Stomach (tissue), 9 donors: Measurements from ENCODE around the gene SNRK. TPM values are rescaled to one million over a fixed set of nuclear protein-coding genes. Genes with fewer than 3 reads are reported as not detected.

Source experiments
- DNase-seq, 2 donors: peaks; one replicate each; pipeline versions ENCODE4 v3.0.0 to v3.0.0-alpha.2; 2013 to 2019
- H3K27ac ChIP-seq, 5 donors: fragments of 200-600 bp in 4 of 5; sonication (generic) in 4 of 5; one replicate each; pipeline ENCODE4 v1.5.1; 2013 to 2019; ENCODE audit warnings: mild to moderate bottlenecking in 1 of 5, moderate library complexity in 1 of 5
- H3K27me3 ChIP-seq, 3 donors: fragments of 200-600 bp; sonication (generic); one replicate each; pipeline ENCODE4 v1.5.1; 2017 to 2019; ENCODE audit warnings: mixed run types in 1 of 3
- H3K36me3 ChIP-seq, 4 donors: fragments of 200-600 bp; sonication (generic); 1 replicate in 3 of 4; 2 replicates in 1 of 4; pipeline ENCODE4 v1.5.1; 2016 to 2019
- H3K4me1 ChIP-seq, 4 donors: fragments of 200-600 bp; sonication (generic); one replicate each; pipeline ENCODE4 v1.5.1; 2016 to 2019
- H3K4me3 ChIP-seq, 4 donors: fragments of 200-600 bp; sonication (generic) in 3 of 4; one replicate each; pipeline ENCODE4 v1.5.1; 2016 to 2019; ENCODE audit warnings: mild to moderate bottlenecking in 1 of 4
- H3K9me3 ChIP-seq, 4 donors: fragments of 200-600 bp; sonication (generic); one replicate each; pipeline ENCODE4 v1.5.1; 2016 to 2019
- EP300 ChIP-seq: sonication (generic); formaldehyde crosslinking; IDR thresholded peaks from one replicate; pipeline ENCODE4 v1.6.1; 2017; ENCODE audit warnings: antibody characterized with exemption
- POLR2A ChIP-seq, 4 donors: fragments of 450-650 bp; IDR thresholded peaks; one replicate each; pipeline ENCODE4 v1.6.1; 2016; ENCODE audit warnings: antibody characterized with exemption in 4 of 4, control low read depth in 2 of 4, mild to moderate bottlenecking in 1 of 4, moderate library complexity in 1 of 4
- POLR2AphosphoS5 ChIP-seq, 3 donors: sonication (generic); formaldehyde crosslinking; IDR thresholded peaks; one replicate each; pipeline ENCODE4 v1.6.1; 2016; ENCODE audit warnings: antibody characterized with exemption in 3 of 3
- WGBS, 5 donors: extraction: QIAGEN DNeasy Blood & Tissue Kit in 3 of 5; methylation state at CpG; one replicate each; pipeline versions ENCODE4 v1.1.5 to v1.1.7; 2013 to 2018; 5-methylcytosine and 5-hydroxymethylcytosine counted together
- intact Hi-C: fragments of 100-400 bp; cut with DNase I; formaldehyde crosslinking; loops from one replicate; pipeline ENCODE4 v1.15.1; 2023; ENCODE audit warnings: low total_unique reads
- polyA plus RNA-seq, 3 donors: library from polyadenylated mRNA; stranded (reverse); fragments of 200-250 nt; gene quantifications; one replicate each; pipeline ENCODE4 v1.2.3, GENCODE V29; 2013
- total RNA-seq, 5 donors: library from RNA; depleted of rRNA; stranded (reverse); fragments of >200 nt; gene quantifications; one replicate each; pipeline versions ENCODE4 v1.1.0 to v1.2.3, GENCODE V29; 2014 to 2016
- TF ChIP-seq, protein P1 (sequence below), 7 experiments: fragments of 450-650 bp in 4 of 7; fragments of 200-600 bp in 3 of 7; sonication (generic) in 3 of 7; IDR thresholded peaks; one replicate each; pipeline ENCODE4 v1.5.1; 2016 to 2019; ENCODE audit warnings: antibody characterized with exemption in 7 of 7, control low read depth in 2 of 7, mild to moderate bottlenecking in 1 of 7
- donor health status: healthy with polysubstance abuse.
- donor health status: Bipolar disorder and iron deficiency.
- donor health status: healthy.

SNRK gene
- total and polyA plus RNA-seq, 8 donors, result 8.2 to 183 (median 36.0) TPM

DNA sequence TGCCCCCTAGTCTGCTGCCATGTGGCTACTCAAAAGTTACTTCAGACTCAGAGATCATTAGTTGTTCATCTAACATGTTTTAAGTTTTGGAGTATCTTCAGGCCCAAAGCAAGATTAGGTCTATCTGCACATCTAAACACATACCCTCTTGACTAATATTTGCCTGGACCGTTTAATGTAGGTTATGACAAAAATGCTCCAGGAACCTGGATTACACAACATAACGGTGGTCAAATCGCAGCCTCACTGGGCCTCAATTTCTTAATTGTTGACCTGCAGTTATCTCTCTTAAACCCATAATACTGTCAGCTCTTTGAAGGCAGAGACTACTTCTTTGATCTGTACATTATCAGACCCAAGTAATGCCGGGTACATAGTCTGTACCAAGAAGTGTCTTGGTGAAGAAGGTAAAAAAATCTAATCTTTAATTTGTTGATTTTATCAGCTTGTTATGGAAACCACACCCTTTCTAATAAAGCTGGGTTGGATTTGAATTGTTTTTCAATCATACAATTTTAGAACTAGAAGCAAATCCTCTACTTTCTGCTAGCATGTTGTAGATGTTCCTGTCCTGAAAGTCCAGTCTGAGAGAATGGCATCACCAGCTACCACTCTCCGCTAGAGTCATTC lies 3.6 kb downstream of the SNRK start:
- TF ChIP-seq EP300, result no peak
- H3K4me3 ChIP-seq, result peak overlapping the region in 3 of 4 donors; percentile 56 to 67 (median 65)
- no peaks in the 10 kb centered on the region for H3K9me3 ChIP-seq
- no peak for DNase-seq
- 40 to 59% (median 52%) methylated on average over 5 of the region's 5 CpGs for WGBS, 5 donors
- peaks cover 52 to 87% (median 73%) of the 10 kb centered on the region in 4 donors for H3K4me1 ChIP-seq
- no peaks in the 10 kb centered on the region for H3K27me3 ChIP-seq
- intact Hi-C loops, result no loop called here
- H3K27ac ChIP-seq, result peak overlapping the region in 4 of 5 donors; percentile 20 to 99 (median 93)
- H3K36me3 ChIP-seq, result no peaks in the 10 kb centered on the region

DNA sequence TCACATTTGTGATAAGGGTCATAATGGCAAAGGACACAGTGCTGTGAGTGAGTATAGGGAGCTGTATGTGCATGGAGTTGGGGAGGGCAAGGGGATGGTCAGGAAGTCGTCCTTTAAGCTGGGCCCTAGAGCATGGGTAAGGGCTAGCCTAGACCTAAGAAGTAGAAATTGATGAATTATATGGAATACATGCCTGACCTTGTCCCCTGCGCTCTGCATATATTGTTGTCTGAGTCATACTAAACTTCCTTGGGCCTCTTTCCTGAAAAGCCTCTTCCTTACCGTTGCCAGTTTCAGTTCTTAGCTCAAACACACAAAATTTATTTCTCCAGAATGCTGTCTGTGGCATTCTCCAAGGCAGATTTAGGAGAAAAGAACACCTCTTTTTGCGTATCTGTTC lies 4.6 kb downstream of the SNRK start:
- Histone ChIP-seq H3K27me3 (no peaks in the 10 kb centered on the region), H3K27ac (peak overlapping the region in 4 of 5 donors; percentile 5 to 97 (median 64)), H3K4me3 (peak overlapping the region in 2 of 4 donors; percentile 56 to 65), H3K36me3 (no peaks in the 10 kb centered on the region), H3K4me1 (peaks cover 57 to 92% (median 77%) of the 10 kb centered on the region in 4 donors), H3K9me3 (no peaks in the 10 kb centered on the region)
- no peak for TF ChIP-seq POLR2AphosphoS5 (IDR thresholded peaks at IDR 0.05)
- DNase-seq, result no peak
- intact Hi-C loops, result no loop called here
- WGBS, 5 donors, result 38 to 52% (median 41%) methylated on average over 4 of the region's 4 CpGs

DNA sequence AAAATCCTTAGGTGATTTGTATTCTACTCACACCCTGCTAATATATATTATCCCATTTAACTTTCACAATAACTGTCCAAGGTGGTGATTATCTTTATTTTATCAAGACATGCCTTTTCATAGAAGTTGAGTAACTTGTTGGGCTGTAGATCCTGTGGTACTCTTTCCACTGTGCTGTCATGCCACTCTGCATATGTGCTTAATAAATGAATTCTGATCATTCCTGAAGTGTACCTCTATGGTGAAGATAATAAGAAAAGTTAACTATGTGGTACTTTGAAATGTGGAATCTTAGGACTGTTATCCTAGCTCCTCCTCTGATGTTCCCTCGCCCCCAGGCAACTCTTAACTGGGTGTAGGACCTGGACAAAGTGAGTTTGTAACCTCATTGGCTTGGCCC lies 5.2 kb downstream of the SNRK start:
- Histone ChIP-seq H3K4me1 (peaks cover 60 to 95% (median 81%) of the 10 kb centered on the region in 4 donors), H3K4me3 (no peak overlapping the region), H3K27ac (peak overlapping the region in 4 of 5 donors; percentile 5 to 97 (median 64)), H3K9me3 (no peaks in the 10 kb centered on the region), H3K27me3 (no peaks in the 10 kb centered on the region), H3K36me3 (no peaks in the 10 kb centered on the region)
- TF ChIP-seq POLR2AphosphoS5 (IDR thresholded peaks at IDR 0.05), result no peak
- TF ChIP-seq, protein P1, sequence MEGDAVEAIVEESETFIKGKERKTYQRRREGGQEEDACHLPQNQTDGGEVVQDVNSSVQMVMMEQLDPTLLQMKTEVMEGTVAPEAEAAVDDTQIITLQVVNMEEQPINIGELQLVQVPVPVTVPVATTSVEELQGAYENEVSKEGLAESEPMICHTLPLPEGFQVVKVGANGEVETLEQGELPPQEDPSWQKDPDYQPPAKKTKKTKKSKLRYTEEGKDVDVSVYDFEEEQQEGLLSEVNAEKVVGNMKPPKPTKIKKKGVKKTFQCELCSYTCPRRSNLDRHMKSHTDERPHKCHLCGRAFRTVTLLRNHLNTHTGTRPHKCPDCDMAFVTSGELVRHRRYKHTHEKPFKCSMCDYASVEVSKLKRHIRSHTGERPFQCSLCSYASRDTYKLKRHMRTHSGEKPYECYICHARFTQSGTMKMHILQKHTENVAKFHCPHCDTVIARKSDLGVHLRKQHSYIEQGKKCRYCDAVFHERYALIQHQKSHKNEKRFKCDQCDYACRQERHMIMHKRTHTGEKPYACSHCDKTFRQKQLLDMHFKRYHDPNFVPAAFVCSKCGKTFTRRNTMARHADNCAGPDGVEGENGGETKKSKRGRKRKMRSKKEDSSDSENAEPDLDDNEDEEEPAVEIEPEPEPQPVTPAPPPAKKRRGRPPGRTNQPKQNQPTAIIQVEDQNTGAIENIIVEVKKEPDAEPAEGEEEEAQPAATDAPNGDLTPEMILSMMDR (IDR thresholded peaks at IDR 0.05), result no peak
- no peak for TF ChIP-seq POLR2A (IDR thresholded peaks at IDR 0.05)
- TF ChIP-seq EP300, result no peak
- WGBS, 5 donors, result 85 to 94% (median 89%) methylated on average over 1 of the region's 1 CpG
- no peak for DNase-seq
- intact Hi-C loops, result no loop called here

DNA sequence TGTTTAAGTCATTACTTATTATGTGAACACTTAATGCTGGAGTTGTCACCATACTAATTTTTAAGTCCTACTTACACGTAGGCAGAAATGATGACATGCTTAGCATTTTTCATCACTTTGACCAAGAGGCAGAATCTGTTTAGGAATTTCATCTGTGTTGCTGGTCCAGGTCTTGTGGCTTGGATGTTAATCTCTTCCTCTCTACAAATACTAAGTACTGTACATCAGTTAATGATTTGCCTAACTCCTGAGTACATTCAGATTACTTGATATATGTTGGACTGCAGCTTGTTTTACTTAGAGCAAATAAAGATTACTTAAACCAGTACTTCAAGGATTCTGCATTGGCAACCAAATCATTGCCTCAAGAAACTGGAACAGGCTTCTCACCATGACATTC lies 8.6 kb downstream of the SNRK start:
- Histone ChIP-seq H3K36me3 (no peaks in the 10 kb centered on the region), H3K4me1 (peaks cover 65 to 100% (median 85%) of the 10 kb centered on the region in 4 donors), H3K27ac (peak overlapping the region in 2 of 5 donors; percentile 0 to 10), H3K27me3 (no peaks in the 10 kb centered on the region), H3K9me3 (no peaks in the 10 kb centered on the region), H3K4me3 (no peak overlapping the region)
- 19 to 50% (median 27%) methylated on average over 1 of the region's 1 CpG for WGBS, 5 donors
- peak in 1 of 2 donors; percentile 12 for DNase-seq
- intact Hi-C loops, result no loop called here
- TF ChIP-seq, protein P1 (IDR thresholded peaks at IDR 0.05), result no peak
- peak in 1 of 3 donors; percentile 46 for TF ChIP-seq POLR2AphosphoS5 (IDR thresholded peaks at IDR 0.05)

DNA sequence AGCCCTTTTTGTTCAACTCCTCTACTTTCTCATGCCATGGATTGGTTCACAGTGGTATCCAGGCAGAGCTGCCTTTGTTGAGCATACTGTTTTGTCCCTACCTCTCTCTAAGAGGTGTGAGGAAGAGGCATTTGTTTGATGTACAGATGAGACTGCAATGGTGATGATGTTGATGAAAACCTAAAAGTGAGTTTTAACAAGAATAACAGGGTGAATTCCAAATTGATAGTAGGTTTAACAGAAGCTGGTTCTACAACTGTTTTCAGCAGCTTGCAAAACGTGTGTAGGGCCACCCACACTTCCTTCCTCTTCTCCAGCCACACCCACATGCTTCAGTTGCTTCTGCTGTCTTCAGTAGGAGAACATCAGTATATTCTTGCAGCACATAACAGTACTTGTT lies 10.2 kb downstream of the SNRK start:
- Histone ChIP-seq H3K27me3 (no peaks in the 10 kb centered on the region), H3K4me3 (no peak overlapping the region), H3K27ac (peak overlapping the region in 2 of 5 donors; percentile 10 to 19), H3K9me3 (no peaks in the 10 kb centered on the region), H3K36me3 (no peaks in the 10 kb centered on the region), H3K4me1 (peaks cover 49 to 100% (median 77%) of the 10 kb centered on the region in 4 donors)
- peak in 1 of 2 donors; percentile 70 for DNase-seq
- TF ChIP-seq, protein P1 (IDR thresholded peaks at IDR 0.05), result no peak
- TF ChIP-seq POLR2AphosphoS5 (IDR thresholded peaks at IDR 0.05), result no peak
- no peak for TF ChIP-seq EP300
- TF ChIP-seq POLR2A (IDR thresholded peaks at IDR 0.05), result no peak
- WGBS, 5 donors, result 0 to 13% (median 5%) methylated on average over 1 of the region's 1 CpG
- intact Hi-C loops, result no loop called here
